HG02798 (cell line): Measurements from ENCODE around the gene MST1.
"Not testable (repeated sequence)": the region's sequence is repeated elsewhere in the genome, so short reads cannot be mapped to it uniquely, and the experiment has no call there.

Experiments
- ATAC-seq: cut with Tn5 transposase; IDR thresholded peaks from one replicate; pipeline ENCODE4 v1.9.1; 2021; ENCODE audit warnings: mild to moderate bottlenecking; ENCODE audit not compliant: unreplicated experiment, poor library complexity

Gene MST1

DNA sequence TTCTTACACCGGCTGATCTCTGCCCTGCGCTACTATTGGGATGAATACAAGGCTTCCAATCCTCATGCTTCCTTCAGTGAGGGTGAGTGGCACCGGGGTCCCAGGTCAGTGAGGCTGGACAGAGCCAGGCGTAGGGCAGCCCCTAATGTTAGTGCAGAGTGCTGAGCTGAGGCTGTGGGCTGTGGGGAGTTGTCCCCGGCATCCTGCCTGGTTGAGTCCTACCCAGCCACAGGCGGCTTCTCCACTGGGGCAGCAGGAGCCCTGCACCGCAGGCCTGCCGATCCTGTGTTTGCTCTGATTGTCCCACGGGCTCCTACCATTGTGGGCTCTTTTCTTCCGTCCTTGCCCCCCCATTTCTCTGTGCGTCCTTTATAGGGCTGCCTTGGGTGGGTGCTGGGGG is 13.4 kb upstream of the MST1 start:
- ATAC-seq, result no peak

DNA sequence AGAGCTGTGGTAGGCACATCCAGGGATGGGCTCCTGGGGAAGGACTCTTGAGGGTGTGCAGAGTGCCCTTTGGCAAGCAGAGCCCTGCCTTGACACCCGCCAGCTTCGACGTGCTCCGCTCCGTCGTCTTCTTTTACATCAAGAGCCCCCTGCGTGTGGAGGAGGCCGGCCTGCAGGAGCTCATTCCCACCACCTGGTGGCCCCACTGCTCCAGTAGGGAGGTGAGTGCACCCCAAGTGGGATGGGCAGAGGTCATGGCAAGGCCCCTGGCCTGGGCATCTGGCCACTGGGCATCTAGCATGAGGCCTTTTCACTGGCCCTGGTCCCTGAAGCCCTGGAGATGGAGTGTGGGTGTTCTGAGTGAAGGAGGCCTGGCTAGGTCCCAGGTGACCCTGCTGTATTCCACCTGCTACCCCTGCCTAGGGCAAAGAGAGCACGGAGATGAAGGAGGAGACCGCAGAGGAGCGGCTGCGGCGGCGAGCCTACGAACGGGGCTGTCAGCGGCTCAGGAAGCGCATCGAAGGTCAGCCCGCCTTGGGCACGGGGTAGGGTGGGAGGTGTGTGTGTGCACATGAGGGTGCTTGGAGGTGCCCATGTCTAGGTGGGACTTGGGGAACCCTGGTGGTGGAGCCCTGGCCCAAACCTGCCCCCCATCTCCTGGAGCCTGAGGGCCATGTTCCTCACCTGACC is 12.3 kb upstream of the MST1 start:
- ATAC-seq, result no peak

DNA sequence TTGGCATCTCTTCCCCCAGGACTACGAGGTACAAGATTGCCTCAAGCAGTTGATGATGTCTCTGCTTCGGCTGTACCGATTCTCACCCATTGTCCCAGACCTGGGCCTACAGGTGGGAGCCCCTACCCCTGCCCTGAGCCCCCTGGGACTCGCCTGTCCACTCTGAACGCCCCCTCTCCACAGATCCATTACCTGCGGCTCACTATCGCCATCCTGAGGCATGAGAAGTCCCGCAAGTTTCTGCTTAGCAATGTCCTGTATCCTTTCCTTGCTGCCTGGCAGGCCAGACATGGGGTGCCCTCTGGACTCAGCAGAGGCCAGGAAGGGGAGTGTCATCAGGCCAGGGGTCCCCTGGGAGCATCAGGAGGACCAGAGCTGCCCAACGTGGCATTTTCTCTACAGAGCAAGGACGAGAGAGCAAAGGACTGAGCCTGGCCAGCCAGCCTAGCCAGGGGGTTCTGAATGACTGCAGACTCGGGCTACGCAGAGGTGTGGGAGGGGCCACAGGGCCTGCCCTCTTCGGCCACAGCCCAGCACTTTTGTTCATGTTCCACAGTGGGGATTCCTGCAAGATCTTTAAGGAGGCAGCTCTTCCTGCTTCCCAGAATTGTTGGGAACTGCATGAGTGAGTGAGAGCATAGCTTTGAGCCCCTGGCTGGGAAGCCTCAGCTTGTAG is 11.3 kb upstream of the MST1 start:
- ATAC-seq, result no peak

DNA sequence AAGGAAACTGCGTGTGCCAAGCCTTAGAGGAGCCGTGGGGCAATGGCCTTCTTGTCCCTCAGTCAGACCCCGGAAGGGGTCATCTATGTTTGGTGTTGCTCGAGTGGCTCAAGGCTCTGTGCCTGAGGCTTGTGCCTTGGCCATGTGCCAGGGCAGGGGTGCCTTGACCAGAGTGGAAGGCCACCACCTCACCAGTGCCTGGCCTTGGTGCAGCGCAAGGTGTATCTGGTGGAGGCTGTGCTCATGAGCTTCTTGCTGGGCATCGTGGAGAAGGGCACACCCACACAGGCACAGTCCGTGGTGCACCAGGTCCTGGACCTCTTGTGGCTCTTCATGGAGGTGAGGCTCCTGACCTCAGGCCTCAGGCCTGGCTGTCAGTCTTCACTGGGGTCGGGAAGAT is 10.7 kb upstream of the MST1 start:
- ATAC-seq, result no peak

DNA sequence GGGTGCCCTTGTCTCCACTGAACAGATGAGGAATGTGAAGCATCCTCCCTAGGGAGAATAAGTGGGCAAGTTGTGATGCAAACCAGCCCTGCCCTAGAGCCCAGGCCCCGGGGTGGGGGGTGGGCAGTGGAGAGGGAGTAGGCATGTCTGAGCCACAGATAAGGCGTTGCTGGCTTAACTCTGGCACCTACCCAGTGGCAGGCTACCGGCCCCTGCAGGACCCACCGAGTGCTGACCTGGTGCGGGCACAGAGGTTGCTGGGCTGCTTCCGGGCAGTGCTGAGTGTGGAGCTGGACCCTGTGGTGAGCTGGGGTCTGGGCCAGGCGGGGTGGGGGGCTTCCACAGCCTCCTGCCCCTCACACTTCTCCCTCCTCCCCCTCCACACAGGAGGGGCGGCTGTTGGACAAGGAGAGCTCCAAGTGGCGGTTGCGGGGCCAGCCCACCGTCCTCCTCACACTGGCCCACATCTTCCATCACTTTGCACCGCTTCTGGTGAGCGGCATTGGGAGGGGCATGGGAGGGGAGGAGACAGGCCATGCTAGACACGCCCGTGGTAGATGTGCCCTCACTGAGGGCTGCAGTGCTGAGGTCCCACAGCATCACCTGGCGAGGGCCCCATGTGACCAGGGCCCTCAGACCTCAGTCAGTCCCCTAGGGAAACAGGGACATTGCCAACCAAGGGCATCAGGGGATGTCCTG is 10.2 kb upstream of the MST1 start:
- no peak for ATAC-seq

DNA sequence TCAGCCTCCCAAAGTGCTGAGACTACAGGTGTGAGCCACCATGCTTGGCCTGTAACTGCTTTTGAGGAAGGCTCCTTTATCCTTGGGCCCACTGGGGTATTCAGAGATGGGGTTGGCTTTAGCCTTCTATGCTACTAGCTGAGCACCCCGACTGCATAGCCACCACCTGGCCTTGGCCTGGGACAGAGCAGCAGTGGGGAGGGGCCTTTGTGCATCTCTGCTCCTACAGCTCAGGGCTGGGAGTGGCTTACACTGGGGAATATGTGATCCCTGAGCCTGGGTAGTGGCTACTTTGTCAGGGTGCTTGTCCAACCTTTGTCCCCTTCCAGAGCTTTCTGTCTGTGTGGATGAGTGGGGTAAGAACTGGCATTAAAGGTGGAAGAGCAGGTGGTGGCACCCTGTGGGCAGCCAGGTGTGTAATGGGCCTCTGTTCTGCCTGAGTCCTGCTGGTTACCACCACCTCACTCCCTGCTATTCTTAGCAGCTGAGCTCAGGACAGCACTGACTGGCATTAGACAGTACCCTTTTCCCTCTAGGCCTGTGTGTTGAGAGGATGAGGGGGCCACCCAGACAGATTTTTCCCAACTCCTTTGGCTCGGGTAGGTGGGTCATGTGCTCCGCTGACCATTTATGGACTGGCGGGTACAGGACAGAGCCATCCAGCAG is 6.2 kb upstream of the MST1 start:
- ATAC-seq, result not testable (repeated sequence)

DNA sequence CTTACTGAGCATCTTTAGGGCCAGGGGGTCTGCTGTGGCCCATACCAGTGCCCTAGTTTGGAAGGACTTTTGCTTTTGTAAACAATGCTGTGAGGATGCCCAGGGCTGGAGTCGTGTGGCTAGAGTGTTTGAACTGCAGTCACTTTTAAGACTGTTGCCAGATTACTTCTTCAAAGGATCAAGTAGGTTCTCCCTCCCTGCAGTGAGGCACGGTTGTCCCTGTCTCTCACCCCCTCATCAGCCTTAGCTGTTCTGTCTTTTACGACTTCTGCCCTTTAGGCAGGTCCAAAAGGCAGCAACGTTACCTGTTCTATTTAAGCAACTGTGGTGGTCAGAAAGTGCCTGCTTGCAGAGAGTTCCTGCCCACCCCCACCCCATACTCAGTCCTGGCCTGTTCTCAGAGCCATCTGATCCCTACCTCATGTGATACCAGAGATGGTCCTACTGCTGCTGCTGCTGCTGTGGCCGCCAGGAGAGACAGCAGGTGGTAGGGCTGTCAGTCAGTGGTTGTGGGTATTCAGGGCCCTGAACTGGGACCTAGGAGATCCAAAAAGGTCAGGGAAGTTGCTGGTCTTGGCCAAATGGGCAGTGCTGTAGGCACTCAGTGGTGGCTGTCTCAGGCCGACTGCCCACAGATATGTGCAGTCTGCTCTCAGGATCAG is 5.3 kb upstream of the MST1 start:
- not testable (repeated sequence) for ATAC-seq

DNA sequence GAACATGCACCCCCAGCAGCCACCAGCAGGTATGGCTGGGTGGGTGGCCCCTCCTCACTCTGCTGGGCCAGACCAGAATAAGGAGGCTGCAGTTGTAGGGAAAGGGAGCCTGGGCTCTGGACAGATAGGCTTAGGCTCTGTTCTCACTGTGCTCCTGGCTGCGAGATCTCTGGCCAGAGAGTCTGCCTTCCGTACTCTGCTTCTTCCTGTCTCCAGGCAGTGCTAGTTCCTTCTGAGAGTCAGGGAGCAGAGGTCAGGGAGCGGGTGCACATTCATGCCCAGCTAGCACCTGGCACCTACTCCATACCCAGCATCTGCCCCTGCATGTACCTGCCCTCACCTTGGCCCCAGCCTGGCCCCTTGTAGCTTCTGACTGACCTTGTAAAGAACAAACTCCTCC is 2.2 kb upstream of the MST1 start:
- ATAC-seq, result not testable (repeated sequence)

DNA sequence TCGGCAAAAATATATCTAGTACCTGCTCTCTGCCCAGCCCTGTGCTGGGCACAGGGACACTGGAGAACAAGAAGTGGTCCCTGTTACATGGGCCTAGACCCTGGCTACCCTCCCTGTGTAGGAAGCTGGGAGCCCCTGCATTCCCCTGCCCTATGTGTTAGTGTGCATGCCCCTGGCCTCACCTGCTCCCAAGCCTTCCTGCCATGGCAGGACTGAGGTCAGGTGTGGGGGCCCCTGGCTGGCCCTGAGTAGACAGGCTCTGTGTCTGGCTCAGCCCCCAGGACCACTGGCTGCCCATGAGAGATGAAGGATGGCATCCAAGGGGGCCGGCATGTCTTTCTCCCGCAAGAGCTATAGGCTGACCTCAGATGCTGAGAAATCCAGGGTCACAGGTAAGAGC is 1.6 kb upstream of the MST1 start:
- not testable (repeated sequence) for ATAC-seq

DNA sequence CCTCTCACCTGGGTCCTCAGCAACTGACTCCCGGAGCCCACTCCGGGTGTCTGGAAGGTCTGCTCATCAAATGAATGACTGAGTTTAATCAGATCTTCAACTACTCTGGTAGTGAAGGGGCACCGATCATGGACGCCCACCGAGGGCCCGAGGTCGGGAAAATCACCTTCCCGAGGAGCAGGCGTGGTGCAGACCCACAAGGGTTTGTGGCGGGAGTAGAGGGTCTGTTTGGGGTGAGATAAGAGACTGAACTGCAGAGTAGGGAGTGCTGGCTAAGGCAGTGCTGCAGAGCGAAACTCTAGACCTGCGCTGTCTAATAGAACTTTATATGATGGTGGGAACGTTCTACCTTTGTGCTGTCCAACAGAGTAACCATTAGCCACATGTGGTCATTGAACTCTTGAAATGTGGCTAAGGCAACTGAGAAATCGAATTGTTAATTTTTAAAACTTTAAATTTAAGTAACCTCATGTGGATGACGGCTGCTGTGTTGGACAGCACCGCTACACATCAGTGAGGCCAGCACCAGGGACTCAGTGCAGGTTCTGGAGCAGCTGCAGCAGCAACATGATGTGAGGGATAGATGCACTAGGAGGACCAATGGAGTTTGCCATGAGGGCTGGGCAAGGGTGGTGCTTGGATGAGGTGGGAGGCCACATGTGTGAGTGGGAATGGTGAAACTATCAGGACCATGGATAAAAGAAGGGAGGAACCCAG is 792 bp upstream of the MST1 start:
- ATAC-seq, result not testable (repeated sequence)

DNA sequence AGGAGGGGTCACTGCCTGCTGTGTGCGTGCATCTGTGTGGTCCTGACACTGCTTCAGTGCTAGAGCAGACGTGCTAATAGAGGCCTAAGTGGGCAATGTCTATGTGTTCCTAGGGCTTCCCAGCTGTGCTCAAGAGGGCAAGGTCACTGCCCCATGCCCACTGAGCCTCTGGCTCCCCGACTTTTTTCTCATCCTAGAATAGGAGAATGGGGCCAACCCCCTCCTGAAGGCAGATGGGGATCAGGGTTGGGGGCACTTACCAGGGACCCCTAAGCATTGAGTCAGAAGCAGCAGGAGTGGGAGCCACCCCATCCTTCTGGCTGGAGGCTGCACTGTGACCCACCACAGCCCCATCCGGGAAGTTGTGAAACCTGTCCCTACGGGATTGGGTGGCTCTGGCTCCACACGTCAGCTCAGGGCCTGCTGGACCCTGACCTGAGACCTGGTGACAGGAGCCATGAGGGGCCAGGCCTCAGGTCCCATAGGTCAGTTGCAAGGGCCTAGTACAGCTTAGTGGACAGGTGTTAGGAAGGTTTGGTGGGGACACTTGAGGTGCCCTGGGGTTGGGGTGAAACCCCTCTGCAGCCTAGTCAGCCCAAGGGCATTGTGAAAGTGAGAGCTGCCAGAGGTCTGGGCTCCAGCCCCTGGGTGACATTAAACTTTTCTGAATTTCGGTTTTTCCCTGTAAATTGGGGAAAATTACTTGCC is 782 bp downstream of the MST1 start:
- ATAC-seq, result not testable (repeated sequence)

DNA sequence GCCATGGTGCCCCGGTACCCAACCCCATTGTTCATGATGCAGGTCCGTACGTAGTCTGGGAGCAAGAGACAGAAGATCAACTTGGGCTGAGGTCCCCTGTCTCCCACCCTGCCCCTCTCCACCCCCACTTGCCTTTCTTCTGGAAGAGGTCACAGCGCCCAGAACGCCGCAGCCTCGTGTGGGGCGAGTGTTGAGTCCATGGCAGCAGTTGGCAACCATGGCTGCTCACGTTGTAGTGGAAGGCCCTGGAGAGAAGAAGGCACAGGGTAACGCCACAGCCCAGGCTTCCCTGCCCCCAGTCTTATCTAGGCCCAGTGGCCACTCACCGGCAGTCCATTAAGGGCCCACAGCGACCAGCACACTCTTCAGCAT is 1.9 kb downstream of the MST1 start:
- not testable (repeated sequence) for ATAC-seq

DNA sequence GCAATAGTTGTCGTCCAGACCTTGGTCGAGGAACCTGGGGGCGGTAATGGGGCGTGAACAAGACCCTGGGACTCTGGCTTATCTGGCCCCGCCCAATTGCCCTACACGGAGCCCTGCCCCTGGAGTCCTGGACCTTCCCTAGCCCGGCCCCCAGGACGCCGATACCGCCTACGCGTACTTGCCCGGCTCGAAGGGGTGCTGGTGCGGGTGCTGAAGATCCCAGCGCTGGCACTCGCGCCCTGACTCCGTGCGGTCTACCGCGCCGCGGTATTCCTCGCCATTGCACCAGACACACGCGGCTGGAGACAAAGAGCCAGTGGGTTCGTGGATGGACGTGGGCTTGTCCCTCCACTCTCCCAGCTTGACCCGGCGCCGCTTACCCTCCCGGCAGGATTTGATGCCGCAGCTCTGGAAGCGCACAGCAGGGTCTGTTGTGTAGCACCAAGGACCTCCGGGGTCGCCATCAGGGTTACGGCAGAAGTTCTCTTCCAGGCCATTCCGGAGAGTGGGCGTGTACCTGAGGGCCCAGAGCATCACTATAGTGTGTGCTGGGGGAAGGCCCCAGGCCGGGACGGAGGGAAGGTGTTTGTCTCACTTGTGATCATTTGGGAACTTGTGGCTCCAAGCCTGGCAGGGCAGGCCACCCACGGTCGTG is 2.4 kb downstream of the MST1 start:
- ATAC-seq, result not testable (repeated sequence)

DNA sequence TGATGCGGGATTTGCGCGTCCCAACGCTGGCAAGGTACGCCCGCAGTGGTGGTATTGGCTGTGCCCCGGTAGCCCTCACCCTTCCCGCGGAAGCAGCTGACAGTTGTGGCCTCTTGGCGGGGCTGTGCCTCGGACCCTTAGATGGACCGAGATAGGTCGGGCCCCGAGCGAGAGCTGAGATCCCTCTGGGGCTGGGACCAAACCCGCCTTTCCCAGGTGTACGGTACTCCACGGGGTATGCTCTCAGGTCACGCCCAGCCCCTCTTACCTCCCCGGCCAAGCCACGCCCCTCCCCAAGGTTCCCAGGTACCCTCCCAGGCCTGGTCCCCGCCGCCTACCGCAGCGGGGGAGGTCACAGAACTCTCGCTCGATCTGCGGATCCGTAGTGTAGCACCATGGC is 2.9 kb downstream of the MST1 start:
- not testable (repeated sequence) for ATAC-seq

DNA sequence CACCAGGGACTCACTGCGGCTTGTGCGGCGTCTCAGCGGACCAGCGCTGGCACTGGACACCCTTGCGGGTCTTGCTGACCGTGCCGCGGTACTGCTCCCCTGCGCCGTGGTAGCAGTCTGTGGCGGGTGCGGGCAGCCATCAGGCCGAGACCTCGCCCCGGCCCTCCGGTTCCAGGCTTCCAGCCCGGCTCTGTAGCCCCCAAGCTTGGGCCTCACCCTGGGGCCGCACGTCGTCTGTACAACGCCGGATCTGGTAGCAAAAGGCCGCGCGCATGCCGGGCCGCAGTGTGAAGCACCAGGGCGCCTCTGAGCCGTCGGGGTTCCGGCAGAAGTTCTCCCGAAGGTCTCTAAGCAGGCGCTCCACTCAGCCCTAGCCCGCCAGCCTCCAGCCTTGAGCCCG is 3.4 kb downstream of the MST1 start:
- ATAC-seq, result not testable (repeated sequence)

DNA sequence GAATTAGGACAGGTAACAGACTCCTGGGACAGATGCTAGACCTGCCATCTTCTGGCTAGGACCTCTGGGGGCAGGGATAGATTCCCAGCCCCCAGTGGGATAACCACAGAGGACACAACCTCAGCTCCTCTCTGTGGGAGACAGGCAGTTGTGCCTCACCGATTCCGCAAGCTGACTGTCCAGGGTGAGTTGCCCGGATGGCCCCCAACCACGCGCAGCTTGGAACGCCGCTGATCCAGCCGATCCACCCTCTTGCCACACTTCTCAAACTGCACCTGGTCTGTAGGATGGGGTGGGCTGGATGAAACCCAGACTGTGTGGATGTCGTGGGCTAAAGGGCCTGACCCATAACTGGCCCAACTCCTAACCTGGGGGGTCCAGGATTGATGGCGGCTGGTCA is 4.2 kb downstream of the MST1 start:
- ATAC-seq, result not testable (repeated sequence)

DNA sequence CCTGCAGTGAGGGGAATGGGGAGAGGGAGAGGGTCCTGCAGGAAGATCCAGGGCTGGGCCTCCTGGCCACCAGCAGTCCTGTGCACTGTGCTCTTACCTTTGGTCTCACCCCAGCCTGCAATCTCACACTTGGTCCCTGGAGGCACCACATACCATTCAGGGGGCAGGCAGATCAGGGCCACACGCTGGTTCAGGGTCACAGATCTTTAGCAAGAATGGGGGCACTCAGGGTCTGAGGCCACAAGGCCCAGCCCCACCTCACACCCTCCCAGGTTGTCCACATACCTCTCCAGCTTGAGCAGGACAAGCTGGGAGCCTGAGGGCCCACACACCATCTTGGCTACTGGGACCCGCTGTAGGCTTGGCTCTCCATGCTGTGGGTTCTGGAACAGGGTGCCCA is 4.8 kb downstream of the MST1 start:
- not testable (repeated sequence) for ATAC-seq

DNA sequence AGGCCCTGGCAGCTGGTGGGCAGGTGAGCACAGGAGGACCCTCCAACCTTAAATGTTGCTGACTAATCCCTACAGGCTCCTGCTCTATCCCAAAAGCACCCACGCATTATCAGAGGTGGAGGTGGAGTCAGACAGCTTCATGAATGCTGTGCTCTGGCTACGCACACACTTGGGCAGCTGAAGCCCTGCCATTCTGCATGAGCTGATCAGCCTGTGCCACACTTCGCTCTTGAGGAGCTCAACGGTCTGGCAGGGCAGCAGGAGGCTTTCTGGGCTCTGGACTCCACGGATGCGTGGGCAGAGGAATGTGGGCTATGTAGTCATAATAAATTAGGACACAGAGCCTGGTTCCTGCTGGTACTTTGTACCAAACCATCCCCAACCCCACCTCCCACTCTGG is 6.1 kb downstream of the MST1 start:
- no peak for ATAC-seq

DNA sequence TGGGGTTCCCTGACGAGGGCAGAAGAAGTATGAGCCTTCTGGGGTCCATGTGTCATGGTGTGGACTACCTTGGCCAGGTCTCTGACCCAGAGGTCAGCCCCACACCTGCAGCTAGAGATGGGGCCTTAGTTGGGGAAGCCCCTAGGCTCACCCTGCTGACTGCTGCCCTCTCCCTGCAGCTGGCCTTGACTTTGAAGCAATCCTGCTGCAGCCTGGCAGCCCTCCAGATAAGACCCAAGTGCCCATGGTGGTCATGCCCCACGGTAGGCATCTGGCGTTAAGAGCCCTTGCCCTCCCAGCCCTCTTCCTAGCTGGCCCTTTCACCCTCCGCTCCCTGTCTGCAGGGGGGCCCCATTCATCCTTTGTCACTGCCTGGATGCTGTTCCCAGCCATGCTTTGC is 7.7 kb downstream of the MST1 start:
- ATAC-seq, result no peak
